GM21515 (cell line): ENCODE results near the gene EXOG.
A peak's percentile ranks its signal among the peaks of the same experiment; 100 is the strongest.

ENCODE experiments used
- ATAC-seq: cut with Tn5 transposase; IDR thresholded peaks from one replicate; pipeline ENCODE4 v1.9.1; 2021; ENCODE audit not compliant: unreplicated experiment

EXOG gene

DNA sequence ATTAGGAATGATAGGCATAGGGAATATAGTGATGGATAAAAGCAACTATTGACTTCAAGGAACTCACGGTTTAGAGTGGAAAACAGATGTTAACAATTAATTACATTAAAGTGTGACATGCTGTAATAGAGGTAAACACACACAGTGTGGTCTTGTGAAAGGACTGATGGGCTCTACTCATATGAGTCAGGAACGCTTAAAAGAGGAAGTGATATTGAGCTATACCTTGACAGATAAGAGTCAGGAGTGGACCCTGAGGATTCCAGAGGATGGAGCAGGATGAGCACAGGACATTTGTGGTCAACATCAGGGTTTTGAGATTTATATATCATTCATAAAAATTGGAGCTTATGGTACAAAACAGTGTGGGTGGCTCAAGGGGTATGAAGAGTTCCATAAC is 11.0 kb downstream of the EXOG start:
- peak; percentile 93 for ATAC-seq

DNA sequence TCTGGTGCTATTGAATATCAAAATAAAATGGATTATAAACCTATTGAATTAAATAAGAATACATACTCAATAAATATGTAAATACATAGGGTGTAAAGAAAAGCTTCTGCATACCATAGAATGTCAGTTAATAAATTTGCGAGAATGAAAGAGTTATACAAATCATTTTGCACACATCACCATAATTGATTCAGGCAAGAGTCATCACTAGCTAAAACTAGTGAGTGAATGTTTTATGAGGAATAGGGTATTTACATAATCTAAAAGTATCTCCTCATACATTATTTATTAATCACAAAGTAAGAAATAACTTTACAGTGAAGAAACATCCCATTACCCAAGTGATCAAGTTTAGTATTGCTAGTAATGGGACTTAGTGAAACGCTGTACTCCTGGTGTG is 13.6 kb downstream of the EXOG start:
- no peak for ATAC-seq

DNA sequence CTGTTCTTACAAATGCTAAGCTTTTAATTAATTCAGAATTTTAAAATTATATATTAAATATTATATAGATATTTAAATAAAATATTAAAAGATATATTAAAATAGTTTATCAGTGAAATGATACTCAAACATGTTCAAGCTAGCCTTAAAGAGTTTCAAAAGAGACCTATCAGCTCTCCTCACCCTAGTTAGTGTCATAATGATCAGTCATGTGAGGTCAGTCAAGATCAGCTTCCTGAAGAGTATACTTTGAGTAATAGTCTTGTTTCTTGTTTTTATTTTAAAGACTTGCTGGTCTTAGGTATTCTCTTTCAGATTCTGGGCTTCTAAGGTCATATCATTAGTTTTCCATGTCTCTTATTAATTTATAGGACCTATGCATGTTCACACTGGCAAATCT is 14.5 kb downstream of the EXOG start:
- ATAC-seq, result no peak

DNA sequence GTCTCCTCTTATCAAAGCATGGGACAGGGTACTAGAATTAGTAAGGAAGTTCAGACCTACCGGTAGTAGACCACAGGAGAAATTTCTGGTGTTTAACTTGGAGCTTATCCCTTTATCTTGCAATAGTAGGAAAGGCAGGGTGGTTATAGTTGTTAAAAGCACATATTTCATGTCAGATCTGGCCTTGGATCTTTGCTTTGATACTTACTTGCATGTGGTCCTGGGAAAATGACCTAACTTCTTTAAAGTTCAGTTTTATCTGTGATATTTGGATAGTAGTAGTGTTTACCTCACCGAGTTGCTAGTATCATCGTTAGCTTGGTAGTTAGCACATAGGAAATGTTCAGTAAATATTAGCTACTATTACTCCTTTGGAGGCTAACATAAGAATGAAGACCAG is 15.4 kb downstream of the EXOG start:
- ATAC-seq, result no peak

DNA sequence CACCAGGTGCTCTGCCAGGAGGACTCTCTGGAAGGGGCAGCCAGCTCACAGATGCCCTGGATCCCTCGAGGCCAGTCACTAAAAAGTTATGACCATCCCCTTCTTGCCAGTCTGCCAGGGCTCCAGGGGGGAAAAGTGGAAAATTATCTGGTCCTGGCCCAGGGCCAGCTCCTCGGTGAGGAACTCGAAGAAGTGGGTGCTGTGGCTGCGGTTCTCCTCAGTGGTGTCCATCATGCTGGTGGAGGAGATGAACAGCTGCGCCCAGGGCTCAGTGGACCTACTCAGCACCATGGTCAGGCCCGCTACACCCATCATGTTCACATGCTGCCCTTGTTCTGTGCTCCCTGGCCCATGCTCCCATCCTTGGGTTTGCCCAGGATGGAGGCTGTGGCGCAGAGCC is 19.2 kb downstream of the EXOG start:
- no peak for ATAC-seq

DNA sequence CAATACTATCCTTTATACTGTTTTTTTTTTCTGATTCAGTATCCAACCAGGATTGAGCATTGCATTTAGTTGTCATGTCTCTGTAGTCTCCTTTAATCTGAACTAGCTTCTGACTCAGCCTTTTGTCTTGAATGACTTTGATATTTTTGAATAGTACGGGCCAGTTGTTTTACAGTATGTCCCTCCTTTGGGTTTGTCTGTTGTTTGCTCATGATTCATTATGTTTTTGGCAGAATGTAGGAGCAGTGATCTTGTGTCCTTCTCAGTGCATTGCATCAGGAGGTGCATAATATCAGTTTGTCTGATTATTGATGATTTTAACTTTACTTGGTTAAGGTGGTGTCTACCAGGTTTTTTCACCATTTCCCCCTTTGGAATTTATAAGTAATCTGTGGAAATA is 20.5 kb downstream of the EXOG start:
- ATAC-seq, result no peak

DNA sequence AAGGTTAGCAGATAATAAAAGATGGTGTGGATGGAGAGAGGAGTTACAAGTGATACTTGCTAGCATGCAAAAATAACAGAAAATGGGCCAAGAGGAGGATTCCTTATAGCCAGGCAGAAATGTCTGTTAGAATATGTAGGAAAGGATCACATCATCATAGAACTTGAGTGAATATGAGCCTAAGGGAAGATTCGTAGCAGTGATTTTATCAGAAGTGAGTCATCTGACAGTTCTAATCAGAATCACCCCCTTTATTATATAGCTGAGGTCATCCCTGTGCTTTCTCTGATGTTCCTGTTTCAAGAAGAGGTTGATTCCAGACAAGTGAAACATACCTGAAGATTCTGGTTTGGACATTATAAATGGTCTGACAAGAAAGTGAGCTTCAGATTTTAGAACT is 22.9 kb downstream of the EXOG start:
- no peak for ATAC-seq

DNA sequence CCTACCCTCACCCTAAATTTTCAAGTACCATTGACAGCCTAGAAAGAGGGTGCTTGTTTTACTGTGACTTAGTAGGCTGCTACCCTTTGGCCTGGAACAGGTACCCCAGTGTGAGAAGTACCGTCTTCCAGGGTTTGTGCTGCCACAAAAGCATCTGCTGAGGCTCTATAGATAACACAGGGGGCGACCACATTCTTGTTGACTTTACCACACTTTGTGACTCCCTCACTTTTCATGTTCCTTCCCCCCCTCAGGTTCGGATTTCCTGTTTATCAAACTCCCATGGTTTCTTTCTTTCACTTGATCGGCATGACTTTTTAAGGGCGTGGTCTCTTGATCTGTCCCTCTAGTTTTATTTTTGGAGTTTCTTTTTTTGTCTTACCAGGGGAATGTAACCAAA is 23.5 kb downstream of the EXOG start:
- no peak for ATAC-seq

DNA sequence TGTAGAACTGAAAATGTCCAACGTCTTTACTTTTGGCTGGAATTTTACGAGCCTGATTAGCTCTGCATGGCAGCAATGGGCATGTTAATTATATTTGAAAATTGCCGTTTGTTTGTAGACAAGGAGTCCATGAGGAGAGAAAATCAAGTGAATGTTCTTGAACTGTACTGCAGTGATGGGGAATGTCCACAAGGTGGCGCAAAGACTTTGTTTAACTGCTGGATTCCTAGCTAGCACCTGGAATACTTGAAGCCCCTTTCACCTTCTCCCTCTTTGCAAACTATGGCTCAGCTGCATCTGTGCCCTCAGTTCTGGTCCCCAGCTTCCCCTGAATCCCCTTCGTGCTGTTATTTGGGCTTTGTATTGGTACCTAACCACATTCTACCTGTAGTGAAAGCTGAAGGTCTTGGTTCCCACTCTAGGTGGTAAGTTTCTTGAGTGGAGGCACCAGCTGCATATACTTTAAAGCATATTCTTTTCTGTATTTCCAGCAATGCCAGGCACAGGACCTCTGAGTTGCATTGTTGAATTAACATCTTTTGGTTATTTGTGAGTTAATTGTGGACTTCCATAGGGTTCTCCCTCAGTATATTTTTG is 25.3 kb downstream of the EXOG start:
- ATAC-seq, result no peak

DNA sequence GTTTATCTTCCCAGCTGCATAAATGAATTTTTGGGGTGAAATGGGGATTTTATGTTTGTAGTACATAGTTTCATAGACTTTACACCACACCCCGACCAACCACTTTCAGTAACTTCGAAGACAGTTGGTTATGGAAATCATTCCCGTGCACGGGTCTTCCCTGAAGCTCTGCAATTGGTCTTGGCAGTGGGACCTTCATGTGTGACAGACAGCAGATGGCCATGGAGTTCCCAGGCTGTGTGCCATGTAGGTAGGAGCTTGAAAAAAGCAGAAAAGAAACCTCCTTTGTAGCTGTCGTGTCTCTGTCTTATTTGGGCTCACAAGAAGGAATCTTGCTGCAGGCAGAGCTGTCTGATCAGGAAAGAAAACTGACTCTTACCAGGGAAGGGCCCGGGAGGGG is 25.9 kb downstream of the EXOG start:
- no peak for ATAC-seq

DNA sequence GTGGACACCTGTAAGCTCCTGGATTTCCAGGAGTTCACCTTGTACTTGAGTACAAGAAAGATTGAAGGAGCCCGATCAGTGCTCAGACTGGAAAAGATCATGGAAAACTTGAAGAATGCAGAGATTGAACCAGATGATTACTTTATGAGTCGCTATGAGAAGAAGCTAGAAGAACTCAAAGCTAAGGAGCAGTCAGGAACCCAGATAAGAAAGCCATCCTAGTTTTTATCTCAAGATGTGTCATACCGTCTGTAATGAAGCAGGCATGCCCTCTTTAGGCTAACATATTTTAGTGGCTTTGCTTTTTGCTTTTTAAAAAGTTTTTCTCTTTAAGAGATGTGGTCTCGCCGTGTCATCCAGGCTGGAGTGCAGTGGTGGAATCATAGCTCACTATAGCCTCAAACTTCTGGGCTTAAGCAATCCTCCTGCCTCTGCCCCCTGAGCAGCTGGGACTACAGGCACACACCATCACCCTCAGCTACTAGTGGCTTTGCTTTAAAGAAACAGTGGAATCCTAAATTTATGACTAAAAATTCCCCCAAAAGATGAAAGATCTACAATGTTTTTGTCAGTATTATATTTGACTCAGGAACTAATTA is 28.1 kb downstream of the EXOG start:
- no peak for ATAC-seq

DNA sequence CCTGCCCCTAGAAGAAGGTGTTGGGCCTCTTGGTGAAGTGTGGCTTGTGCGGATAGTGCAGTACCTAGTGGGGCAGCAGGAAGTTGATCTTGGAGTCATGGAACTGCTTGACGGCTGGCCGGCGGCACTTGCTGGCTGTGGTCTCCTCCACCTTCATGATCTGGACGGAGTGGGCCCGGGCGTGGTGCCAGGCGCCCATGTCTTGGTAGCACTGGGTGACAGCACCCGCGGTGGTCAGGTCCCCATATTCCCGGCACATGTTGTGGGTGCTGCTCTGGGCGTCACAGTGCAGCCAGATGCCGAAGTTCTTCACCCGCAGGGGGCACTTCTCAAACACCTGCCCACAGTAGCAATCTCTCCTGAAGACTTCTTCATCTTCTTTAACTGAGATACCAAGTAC is 30.7 kb downstream of the EXOG start:
- no peak for ATAC-seq

DNA sequence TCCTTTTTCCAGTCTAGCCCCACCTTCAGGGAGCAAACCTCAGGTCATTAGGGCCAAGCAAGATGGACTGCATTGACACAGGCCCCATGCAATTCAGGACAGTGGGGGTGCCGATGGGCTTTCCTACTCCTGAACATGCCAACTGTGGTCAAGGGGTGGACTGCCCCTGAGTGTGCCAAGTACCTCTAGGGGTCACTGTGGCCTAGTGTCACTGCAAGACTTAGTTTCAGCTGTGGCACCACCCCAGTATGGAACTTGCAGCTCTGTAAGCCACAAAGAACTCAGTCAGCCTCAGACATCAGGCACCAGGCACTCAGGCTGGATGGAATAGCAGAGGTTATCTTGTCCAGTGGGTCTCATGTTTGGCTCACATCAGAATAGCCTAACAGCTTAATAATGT is 32.3 kb downstream of the EXOG start:
- no peak for ATAC-seq

DNA sequence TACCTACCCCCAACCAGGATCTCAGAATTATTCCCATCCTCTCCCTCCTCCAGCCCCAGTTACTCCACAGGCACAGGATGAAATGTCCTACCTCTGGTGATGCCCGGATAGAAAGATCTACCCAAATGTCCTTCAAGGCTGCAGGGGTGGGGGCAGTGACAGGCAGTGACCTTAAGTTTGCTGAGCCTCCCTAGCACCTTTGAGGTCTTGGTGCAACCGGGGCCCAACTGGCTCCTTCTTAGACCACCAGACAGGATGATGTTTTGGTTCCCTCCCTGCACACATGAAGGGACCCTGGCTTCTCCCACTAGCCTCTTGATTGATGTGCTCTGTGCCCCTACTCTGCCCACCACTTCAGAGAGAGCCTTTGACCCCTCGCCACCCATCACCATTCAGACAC is 36.4 kb downstream of the EXOG start:
- no peak for ATAC-seq

DNA sequence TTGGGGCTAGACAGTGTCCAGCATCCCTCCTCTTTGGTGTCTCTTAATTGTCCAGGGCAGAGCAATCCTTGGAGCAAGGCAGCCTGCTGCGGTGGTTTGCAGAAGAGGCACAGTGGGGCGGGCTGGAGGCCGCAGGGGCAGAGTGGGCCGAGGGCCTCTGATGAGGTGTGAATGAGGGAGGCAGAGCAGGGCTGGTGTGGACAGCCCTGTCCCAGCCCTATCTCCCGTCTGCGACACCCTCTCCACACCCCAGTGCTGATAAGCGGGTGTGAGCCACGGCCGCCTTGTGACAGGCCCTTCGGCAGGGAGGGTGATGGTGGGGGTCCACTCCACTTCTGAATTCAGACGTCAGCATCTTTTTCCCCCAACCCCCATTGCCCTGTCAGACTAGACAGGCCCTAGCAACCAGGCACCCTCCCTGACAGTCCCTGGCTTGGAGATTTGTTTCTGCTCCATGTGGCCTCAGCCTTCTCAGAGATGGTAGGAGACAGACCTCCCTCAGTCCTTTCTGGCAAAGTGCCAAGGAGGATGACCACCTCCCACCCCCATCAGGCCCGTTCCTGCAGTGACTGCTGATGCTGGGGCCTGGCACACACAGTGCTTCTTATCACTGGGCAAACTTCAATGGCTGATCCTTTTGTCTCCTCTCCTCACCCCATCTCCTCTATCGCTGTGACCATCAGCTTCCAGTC is 37.3 kb downstream of the EXOG start:
- no peak for ATAC-seq

DNA sequence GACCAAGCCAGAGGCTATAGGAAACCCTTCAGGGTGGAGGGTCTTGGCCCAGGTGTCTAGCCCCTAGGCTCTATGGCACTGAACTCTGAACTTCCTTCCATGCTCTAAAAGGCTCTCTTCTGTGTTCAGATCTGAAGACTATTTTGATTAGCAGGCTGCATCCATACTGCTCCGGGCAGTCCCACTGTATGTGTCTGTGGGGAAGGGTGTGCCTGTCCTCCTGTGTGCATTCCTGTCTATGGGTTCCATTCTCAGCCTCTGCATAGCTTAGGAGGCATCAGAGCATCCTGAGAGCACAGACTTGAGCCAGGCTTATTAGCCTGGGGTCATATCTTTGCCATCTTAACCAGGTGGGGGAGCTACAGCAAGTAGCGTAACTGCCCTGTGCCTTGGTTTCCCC is 38.0 kb downstream of the EXOG start:
- no peak for ATAC-seq

DNA sequence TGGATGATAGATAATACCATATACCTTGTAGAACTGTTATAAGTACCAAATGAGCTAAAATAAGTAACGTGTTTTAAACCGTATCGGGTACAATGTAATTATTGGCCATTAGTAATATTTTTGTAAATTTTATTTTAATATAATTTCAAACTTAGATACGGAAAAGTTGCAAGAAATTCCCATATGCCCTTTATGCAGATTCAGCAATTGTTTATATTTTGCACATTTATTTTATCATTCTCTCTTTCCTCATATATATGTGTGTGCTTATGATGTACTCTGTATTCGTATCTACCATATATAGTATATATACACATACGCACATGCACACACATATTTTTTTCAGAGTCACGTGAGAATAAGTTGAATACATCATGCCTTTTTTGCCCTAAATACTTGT is 38.5 kb downstream of the EXOG start:
- ATAC-seq, result no peak

DNA sequence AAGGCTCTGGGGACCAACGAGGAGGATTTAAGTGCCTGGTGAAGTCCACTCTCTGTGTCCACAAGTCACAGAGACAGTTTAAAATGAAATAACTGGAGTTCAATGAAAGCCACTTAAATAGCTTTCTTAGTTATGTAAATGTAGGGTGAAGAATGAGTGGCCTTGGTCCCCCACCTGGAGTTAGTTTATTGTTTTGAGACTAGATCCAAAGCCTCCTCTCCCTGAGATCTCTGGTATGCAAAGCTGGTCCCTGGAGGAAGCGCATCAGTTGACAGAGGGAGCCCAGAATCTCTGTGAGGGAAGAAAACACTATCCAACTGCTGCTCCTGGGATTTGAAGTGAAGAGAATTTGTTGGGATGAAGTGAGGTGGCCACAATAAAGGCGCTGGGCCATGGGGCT is 40.5 kb downstream of the EXOG start:
- no peak for ATAC-seq

DNA sequence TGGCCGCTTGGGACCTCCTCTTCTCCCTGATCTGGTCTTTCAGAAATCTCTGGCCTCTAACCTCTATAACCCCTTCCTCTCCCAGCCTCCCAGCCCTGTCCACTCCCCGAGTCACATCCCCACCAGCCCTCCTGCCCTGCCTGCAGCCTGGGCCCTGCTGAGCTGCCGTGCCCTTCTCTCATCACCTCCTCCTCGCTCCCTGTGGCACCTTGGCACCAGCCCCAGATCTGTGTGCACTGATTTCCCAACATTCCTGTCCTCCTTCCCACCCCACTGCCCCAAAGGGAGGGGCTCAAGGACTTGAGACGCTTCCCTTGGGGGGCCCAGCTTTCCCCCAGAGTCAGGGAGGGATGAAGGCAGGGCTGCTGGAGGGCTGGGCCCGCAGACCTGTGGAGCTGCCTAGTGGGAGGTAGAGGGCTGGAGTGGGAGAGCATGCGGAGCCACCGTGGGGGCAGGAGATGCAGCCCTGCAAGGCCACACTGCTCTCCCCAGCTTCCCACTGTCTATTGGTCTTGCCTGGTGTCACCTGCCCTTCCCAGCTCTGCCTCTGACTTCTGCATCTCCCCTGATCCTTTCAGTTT is 42.7 kb downstream of the EXOG start:
- ATAC-seq, result no peak

DNA sequence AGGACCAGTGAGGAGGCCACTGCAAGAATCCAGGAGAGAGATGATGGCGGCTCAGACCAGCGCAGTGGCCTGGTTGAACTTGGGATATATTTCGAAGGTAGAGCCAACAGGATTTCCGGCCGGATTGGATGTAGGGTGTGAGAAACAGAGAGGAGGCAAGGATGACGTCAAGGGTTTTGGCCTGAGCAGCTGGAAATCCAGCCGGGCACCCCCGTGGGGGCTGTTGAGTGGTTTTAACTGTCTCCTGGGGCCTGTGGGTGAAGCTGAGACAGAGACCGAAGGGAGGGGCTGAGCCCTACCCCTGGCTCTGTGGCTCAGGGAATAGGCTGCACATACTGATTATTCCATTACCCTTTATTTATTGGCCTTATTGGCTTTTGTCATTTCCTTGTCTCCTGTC is 45.7 kb downstream of the EXOG start:
- no peak for ATAC-seq

DNA sequence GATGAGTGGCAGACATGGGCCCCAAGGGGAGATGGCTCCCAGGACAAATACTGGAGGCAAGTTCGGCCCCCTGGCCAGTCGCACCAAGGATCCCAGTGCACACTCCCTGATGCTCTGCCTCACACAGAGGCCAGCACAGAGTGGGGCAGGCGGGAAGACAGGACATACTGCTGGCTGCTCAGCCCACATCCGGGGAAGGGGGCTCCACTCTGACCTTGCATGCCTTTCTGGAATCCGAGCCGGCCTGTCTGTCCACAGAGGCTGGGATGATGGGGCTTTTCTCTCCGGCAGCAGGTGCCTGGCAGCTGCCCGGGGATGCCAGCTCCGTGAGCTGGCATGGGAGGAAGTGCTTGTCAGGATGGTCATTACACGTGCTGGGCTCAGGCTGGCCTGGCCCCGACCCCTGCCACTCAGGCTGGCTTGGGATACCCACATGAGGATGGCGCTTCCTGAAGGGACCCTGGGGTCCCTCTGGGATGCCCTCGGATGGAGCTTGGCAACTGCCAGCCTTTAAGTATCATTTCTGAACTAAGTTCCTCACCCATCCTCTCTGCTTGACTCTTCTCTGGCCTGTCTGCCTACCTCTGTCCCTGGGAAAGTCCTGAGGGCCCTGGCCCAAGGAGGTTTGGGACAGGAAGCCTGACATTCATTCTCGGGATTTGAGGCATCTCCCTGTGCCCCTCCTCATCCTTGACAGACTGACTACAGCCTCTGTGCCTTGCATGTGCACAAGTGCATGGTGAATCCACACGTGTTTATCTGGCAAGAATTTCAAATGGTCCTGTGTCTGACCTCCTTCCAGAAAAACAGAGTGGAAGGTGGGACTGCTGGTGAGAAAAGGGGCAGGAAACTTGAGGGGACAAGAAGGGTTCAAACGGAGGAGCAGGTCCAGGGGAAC is 46.5 kb downstream of the EXOG start:
- no peak for ATAC-seq
